ENCODE data around the gene GRHL1.

Gene GRHL1

DNA sequence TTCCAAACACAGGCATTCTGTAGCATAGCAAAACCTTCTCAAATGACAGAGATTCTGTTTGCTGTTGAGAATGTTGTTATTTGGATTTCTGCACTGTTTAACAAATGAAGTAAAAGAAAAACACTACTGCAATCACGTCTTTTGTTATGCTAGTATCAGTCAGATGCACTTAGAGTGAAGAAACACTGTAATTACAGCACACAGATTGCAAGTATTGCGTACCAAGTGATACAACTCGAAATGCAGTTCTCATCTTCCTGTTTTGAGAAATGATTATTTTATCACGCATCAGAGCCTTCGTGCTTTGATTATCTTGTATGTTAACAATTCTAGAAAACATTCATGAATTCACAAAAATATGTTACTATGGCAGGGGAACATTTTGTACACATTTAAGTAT lies 50.1 kb downstream of the GRHL1 start:
- no CpG with 5 or more reads among the region's 5 CpGs for WGBS, 2 donors (ENCODE audit: extremely low coverage in 2 of 2, insufficient read length in 2 of 2, insufficient replicate concordance in 1 of 2)
- Histone ChIP-seq H3K36me3 (replicated peaks in 1 of 2; ENCODE audit: control insufficient read depth in 2 of 2, insufficient read depth in 2 of 2, low read length in 2 of 2) (peaks cover 4 to 6% of the 10 kb centered on the region in 2 donors), H3K27me3 (ENCODE audit: control insufficient read depth in 3 of 3, insufficient read depth in 3 of 3, low read depth in 1 of 3, low read length in 3 of 3) (peaks cover 0 to 1% (median 0%) of the 10 kb centered on the region in 3 experiments), H2BK5ac (ENCODE audit: low read length) (no peak overlapping the region), H3K23ac (ENCODE audit: low read depth, low read length, poor library complexity) (no peak overlapping the region), H3K9me3 (replicated peaks in 1 of 2; ENCODE audit: control insufficient read depth in 2 of 2, insufficient read depth in 1 of 2, low read depth in 1 of 2, low read length in 2 of 2) (peaks cover 0 to 2% of the 10 kb centered on the region in 2 donors), H3K79me1 (ENCODE audit: low read depth, low read length) (no peaks in the 10 kb centered on the region), H3K4me3 (ENCODE audit: low read length in 2 of 2) (no peak overlapping the region), H4K91ac (ENCODE audit: low read depth, low read length, poor library complexity) (no peak overlapping the region), H3K4me2 (ENCODE audit: insufficient read depth, low read length, poor library complexity, severe bottlenecking) (no peak overlapping the region), H2BK12ac (ENCODE audit: low read length) (no peak overlapping the region), H2AK5ac (ENCODE audit: low read depth, low read length) (no peak overlapping the region), H3K4me1 (ENCODE audit: control insufficient read depth in 2 of 2, insufficient read depth in 1 of 2, low read depth in 1 of 2, low read length in 2 of 2) (peaks cover 0 to 1% of the 10 kb centered on the region in 2 donors), H2BK15ac (ENCODE audit: low read length) (no peak overlapping the region), H3K14ac (ENCODE audit: low read length) (no peak overlapping the region), H3K4ac (ENCODE audit: low read length) (no peak overlapping the region), H2AFZ (ENCODE audit: low read length) (no peak overlapping the region), H2BK120ac (ENCODE audit: low read depth, low read length) (no peak overlapping the region), H3K9ac (ENCODE audit: low read depth, low read length, poor library complexity) (no peak overlapping the region), H3K18ac (ENCODE audit: low read length) (no peak overlapping the region), H4K8ac (ENCODE audit: low read depth, low read length) (no peak overlapping the region), H3K27ac (replicated peaks; ENCODE audit: low read length) (no peak overlapping the region)
- no peak for DNase-seq (ENCODE audit: low spot score)

- no peak for DNase-seq (ENCODE audit: low spot score)
- Histone ChIP-seq H3K9me3 (replicated peaks in 1 of 2; ENCODE audit: control insufficient read depth in 2 of 2, insufficient read depth in 1 of 2, low read depth in 1 of 2, low read length in 2 of 2) (peaks cover 0 to 2% of the 10 kb centered on the region in 2 donors), H2BK15ac (ENCODE audit: low read length) (no peak overlapping the region), H3K27me3 (ENCODE audit: control insufficient read depth in 3 of 3, insufficient read depth in 3 of 3, low read depth in 1 of 3, low read length in 3 of 3) (peaks cover 0 to 1% (median 0%) of the 10 kb centered on the region in 3 experiments), H3K9ac (ENCODE audit: low read depth, low read length, poor library complexity) (no peak overlapping the region), H3K27ac (replicated peaks; ENCODE audit: low read length) (no peak overlapping the region), H2BK5ac (ENCODE audit: low read length) (no peak overlapping the region), H3K14ac (ENCODE audit: low read length) (no peak overlapping the region), H3K4me3 (ENCODE audit: low read length in 2 of 2) (no peak overlapping the region), H2BK12ac (ENCODE audit: low read length) (no peak overlapping the region), H3K79me1 (ENCODE audit: low read depth, low read length) (no peaks in the 10 kb centered on the region), H3K23ac (ENCODE audit: low read depth, low read length, poor library complexity) (no peak overlapping the region), H3K4ac (ENCODE audit: low read length) (no peak overlapping the region), H2AFZ (ENCODE audit: low read length) (no peak overlapping the region), H3K18ac (ENCODE audit: low read length) (no peak overlapping the region), H4K8ac (ENCODE audit: low read depth, low read length) (no peak overlapping the region), H2BK120ac (ENCODE audit: low read depth, low read length) (no peak overlapping the region), H3K36me3 (replicated peaks in 1 of 2; ENCODE audit: control insufficient read depth in 2 of 2, insufficient read depth in 2 of 2, low read length in 2 of 2) (peaks cover 4% of the 10 kb centered on the region in 2 donors), H4K91ac (ENCODE audit: low read depth, low read length, poor library complexity) (no peak overlapping the region), H3K4me2 (ENCODE audit: insufficient read depth, low read length, poor library complexity, severe bottlenecking) (no peak overlapping the region), H2AK5ac (ENCODE audit: low read depth, low read length) (no peak overlapping the region), H3K4me1 (ENCODE audit: control insufficient read depth in 2 of 2, insufficient read depth in 1 of 2, low read depth in 1 of 2, low read length in 2 of 2) (peaks cover 0 to 3% of the 10 kb centered on the region in 2 donors)
- WGBS, 2 donors (ENCODE audit: extremely low coverage in 2 of 2, insufficient read length in 2 of 2, insufficient replicate concordance in 1 of 2): no CpG with 5 or more reads among the region's 5 CpGs
These were observed 50.6 kb downstream of the GRHL1 start for GRCh38 chr2:10002109-10002508.

DNA sequence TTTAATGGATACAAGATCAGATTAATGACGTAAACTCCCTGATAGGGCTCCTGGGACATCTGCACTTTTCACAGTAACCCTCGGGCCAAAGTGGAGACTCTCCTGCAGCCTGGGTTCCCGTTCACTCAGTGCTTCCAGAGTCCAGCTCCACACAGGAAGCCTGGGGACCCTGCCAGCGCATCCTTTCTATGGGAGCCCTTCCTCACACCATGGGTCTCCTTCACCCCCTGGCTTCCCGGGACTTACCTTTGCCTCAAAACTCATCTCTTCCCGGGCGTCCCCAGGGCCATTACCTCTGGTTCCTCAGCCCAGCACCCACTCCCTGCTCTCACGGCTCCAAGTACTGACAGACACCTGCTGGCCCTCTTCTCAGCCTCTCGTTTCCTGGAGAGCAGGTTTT lies 51.2 kb downstream of the GRHL1 start:
- Histone ChIP-seq H3K9ac (ENCODE audit: low read depth, low read length, poor library complexity) (no peak overlapping the region), H3K4me2 (ENCODE audit: insufficient read depth, low read length, poor library complexity, severe bottlenecking) (no peak overlapping the region), H3K9me3 (replicated peaks in 1 of 2; ENCODE audit: control insufficient read depth in 2 of 2, insufficient read depth in 1 of 2, low read depth in 1 of 2, low read length in 2 of 2) (peaks cover 0 to 2% of the 10 kb centered on the region in 2 donors), H3K4me1 (ENCODE audit: control insufficient read depth in 2 of 2, insufficient read depth in 1 of 2, low read depth in 1 of 2, low read length in 2 of 2) (peaks cover 0 to 3% of the 10 kb centered on the region in 2 donors), H3K4me3 (ENCODE audit: low read length in 2 of 2) (no peak overlapping the region), H2AK5ac (ENCODE audit: low read depth, low read length) (no peak overlapping the region), H3K14ac (ENCODE audit: low read length) (no peak overlapping the region), H3K27me3 (ENCODE audit: control insufficient read depth in 3 of 3, insufficient read depth in 3 of 3, low read depth in 1 of 3, low read length in 3 of 3) (peaks cover 0 to 1% (median 0%) of the 10 kb centered on the region in 3 experiments), H3K18ac (ENCODE audit: low read length) (no peak overlapping the region), H4K91ac (ENCODE audit: low read depth, low read length, poor library complexity) (no peak overlapping the region), H3K27ac (replicated peaks; ENCODE audit: low read length) (no peak overlapping the region), H2AFZ (ENCODE audit: low read length) (no peak overlapping the region), H3K36me3 (replicated peaks in 1 of 2; ENCODE audit: control insufficient read depth in 2 of 2, insufficient read depth in 2 of 2, low read length in 2 of 2) (peaks cover 4% of the 10 kb centered on the region in 2 donors), H2BK15ac (ENCODE audit: low read length) (no peak overlapping the region), H4K8ac (ENCODE audit: low read depth, low read length) (no peak overlapping the region), H3K23ac (ENCODE audit: low read depth, low read length, poor library complexity) (no peak overlapping the region), H2BK5ac (ENCODE audit: low read length) (no peak overlapping the region), H3K79me1 (ENCODE audit: low read depth, low read length) (no peaks in the 10 kb centered on the region), H3K4ac (ENCODE audit: low read length) (no peak overlapping the region), H2BK12ac (ENCODE audit: low read length) (no peak overlapping the region), H2BK120ac (ENCODE audit: low read depth, low read length) (no peak overlapping the region)
- no peak for DNase-seq (ENCODE audit: low spot score)
- no CpG with 5 or more reads among the region's 9 CpGs for WGBS, 2 donors (ENCODE audit: extremely low coverage in 2 of 2, insufficient read length in 2 of 2, insufficient replicate concordance in 1 of 2)

GRCh38 chr2:10003206-10004125 lies 52.0 kb downstream of the GRHL1 start:
- no peak overlapping the region for H3K4me2 ChIP-seq (ENCODE audit: insufficient read depth, low read length, poor library complexity, severe bottlenecking)
- no peak overlapping the region for H3K18ac ChIP-seq (ENCODE audit: low read length)
- no peak overlapping the region for H3K4ac ChIP-seq (ENCODE audit: low read length)
- no CpG with 5 or more reads among the region's 20 CpGs for WGBS, 2 donors (ENCODE audit: extremely low coverage in 2 of 2, insufficient read length in 2 of 2, insufficient replicate concordance in 1 of 2)
- H3K23ac ChIP-seq (ENCODE audit: low read depth, low read length, poor library complexity): no peak overlapping the region
- no peak overlapping the region for H3K9ac ChIP-seq (ENCODE audit: low read depth, low read length, poor library complexity)
- H2BK120ac ChIP-seq (ENCODE audit: low read depth, low read length): no peak overlapping the region
- no peaks in the 10 kb centered on the region for H3K79me1 ChIP-seq (ENCODE audit: low read depth, low read length)
- H2BK15ac ChIP-seq (ENCODE audit: low read length): no peak overlapping the region
- DNase-seq (ENCODE audit: low spot score): no peak
- H3K36me3 ChIP-seq (replicated peaks in 1 of 2; ENCODE audit: control insufficient read depth in 2 of 2, insufficient read depth in 2 of 2, low read length in 2 of 2): peaks cover 4% of the 10 kb centered on the region in 2 donors
- H2AFZ ChIP-seq (ENCODE audit: low read length): no peak overlapping the region
- H2AK5ac ChIP-seq (ENCODE audit: low read depth, low read length): no peak overlapping the region
- H3K27ac ChIP-seq (replicated peaks; ENCODE audit: low read length): no peak overlapping the region
- H2BK12ac ChIP-seq (ENCODE audit: low read length): no peak overlapping the region
- no peak overlapping the region for H2BK5ac ChIP-seq (ENCODE audit: low read length)
- peaks cover 0 to 2% of the 10 kb centered on the region in 2 donors for H3K9me3 ChIP-seq (replicated peaks in 1 of 2; ENCODE audit: control insufficient read depth in 2 of 2, insufficient read depth in 1 of 2, low read depth in 1 of 2, low read length in 2 of 2)
- peaks cover 0 to 7% of the 10 kb centered on the region in 2 donors for H3K4me1 ChIP-seq (ENCODE audit: control insufficient read depth in 2 of 2, insufficient read depth in 1 of 2, low read depth in 1 of 2, low read length in 2 of 2)
- H4K91ac ChIP-seq (ENCODE audit: low read depth, low read length, poor library complexity): no peak overlapping the region
- peaks cover 0 to 1% (median 0%) of the 10 kb centered on the region in 3 experiments for H3K27me3 ChIP-seq (ENCODE audit: control insufficient read depth in 3 of 3, insufficient read depth in 3 of 3, low read depth in 1 of 3, low read length in 3 of 3)
- no peak overlapping the region for H3K4me3 ChIP-seq (ENCODE audit: low read length in 2 of 2)
- H3K14ac ChIP-seq (ENCODE audit: low read length): no peak overlapping the region
- no peak overlapping the region for H4K8ac ChIP-seq (ENCODE audit: low read depth, low read length)
